NCI-H2107 treated with DMSO at 0.1 percent for 48 hours (cell line): ENCODE data around the gene FA2H.
A peak's percentile ranks its signal among the peaks of the same experiment; 100 is the strongest.
"Not testable (repeated sequence)": the region's sequence is repeated elsewhere in the genome, so short reads cannot be mapped to it uniquely, and the experiment has no call there.

Experiments
- DNase-seq: peaks from one replicate; lab custom pipeline; 2025; ENCODE audit not compliant: unreplicated experiment; lab: John Stamatoyannopoulos, UW

The FA2H gene

GRCh38 chr16:74774223-74775139 is at the start of gene FA2H:
FA2H (minus strand) TSS chr16:74774820; CDS start chr16:74774755, 65 bp downstream.
- peak; percentile 60 for DNase-seq

- DNase-seq = no peak
These were observed 43.2 kb upstream of the FA2H start for GRCh38 chr16:74817851-74818250.

GRCh38 chr16:74813109-74813641 is 38.6 kb upstream of the FA2H start:
- DNase-seq = peak; percentile 48

- DNase-seq = no peak
These were observed 37.3 kb upstream of the FA2H start for GRCh38 chr16:74811911-74812310.

GRCh38 chr16:74811216-74811615 is 36.6 kb upstream of the FA2H start:
- DNase-seq = not testable (repeated sequence)

- DNase-seq = no peak
These were observed 32.5 kb upstream of the FA2H start for GRCh38 chr16:74807052-74807646.

GRCh38 chr16:74800216-74800871 is 25.7 kb upstream of the FA2H start:
- no peak for DNase-seq

GRCh38 chr16:74797414-74797813 is 22.8 kb upstream of the FA2H start:
- no peak for DNase-seq

- no peak for DNase-seq
These were observed 20.5 kb upstream of the FA2H start for GRCh38 chr16:74795104-74795503.

- DNase-seq = no peak
These were observed 20.0 kb upstream of the FA2H start for GRCh38 chr16:74794668-74795067.

GRCh38 chr16:74793571-74793970 is 19.0 kb upstream of the FA2H start:
- DNase-seq = no peak

GRCh38 chr16:74792225-74792624 is 17.6 kb upstream of the FA2H start:
- no peak for DNase-seq

GRCh38 chr16:74791749-74792148 is 17.1 kb upstream of the FA2H start:
- DNase-seq = not testable (repeated sequence)

- DNase-seq = no peak
These were observed 13.5 kb upstream of the FA2H start for GRCh38 chr16:74788108-74788507.

GRCh38 chr16:74785031-74785430 is 10.4 kb upstream of the FA2H start:
- no peak for DNase-seq

- peak; percentile 22 for DNase-seq
These were observed 4.0 kb upstream of the FA2H start for GRCh38 chr16:74778646-74779045.

- DNase-seq = no peak
These were observed 2.3 kb upstream of the FA2H start for GRCh38 chr16:74776926-74777325.

- peak; percentile 33 for DNase-seq
These were observed 635 bp upstream of the FA2H start for GRCh38 chr16:74775255-74775654.

GRCh38 chr16:74773446-74774222 is 986 bp downstream of the FA2H start:
- no peak for DNase-seq

GRCh38 chr16:74771656-74772315 is 2.8 kb downstream of the FA2H start:
- no peak for DNase-seq
